HL-60 (cell line): ENCODE results near the gene EDIL3.
"Not testable (repeated sequence)": the region's sequence is repeated elsewhere in the genome, so short reads cannot be mapped to it uniquely, and the experiment has no call there.

Experiments used
- DNase-seq, 2 experiments: peaks; one replicate each; pipeline ENCODE4 v3.0.0-alpha.2; 2010 to 2020; ENCODE audit warnings: low read depth in 1 of 2, low spot score in 1 of 2
- H3K27ac ChIP-seq: fragments of 250-450 bp; sonication (Bioruptor Pico); replicated peaks from 2 replicates; pipeline ENCODE4 v1.5.1; 2020; ENCODE audit warnings: mild to moderate bottlenecking, moderate library complexity
- H3K27me3 ChIP-seq: fragments of 250-450 bp; sonication (Bioruptor Pico); 2 replicates; pipeline ENCODE4 v1.5.1; 2021; ENCODE audit warnings: mild to moderate bottlenecking, moderate library complexity; ENCODE audit not compliant: insufficient read depth, poor library complexity, severe bottlenecking
- H3K4me3 ChIP-seq: replicated peaks from 2 replicates; pipeline ENCODE4 v1.5.1; 2011; ENCODE audit warnings: mild to moderate bottlenecking, control low read depth, low read length; ENCODE audit not compliant: insufficient read depth
- GABPA ChIP-seq: IDR thresholded peaks from 2 replicates; pipeline ENCODE4 v1.6.1; 2012; ENCODE audit warnings: low read depth
- POLR2AphosphoS5 ChIP-seq: IDR thresholded peaks from 2 replicates; pipeline ENCODE4 v1.6.1; 2012; ENCODE audit warnings: low read depth
- SPI1 ChIP-seq: IDR thresholded peaks from 2 replicates; pipeline ENCODE4 v1.6.1; 2012; ENCODE audit warnings: low read depth, mild to moderate bottlenecking, borderline replicate concordance
- TF ChIP-seq, protein P1 (sequence below): IDR thresholded peaks from 2 replicates; pipeline ENCODE4 v1.6.1; 2012; ENCODE audit warnings: low read depth; ENCODE audit not compliant: insufficient replicate concordance
- TF ChIP-seq, protein P2 (sequence below): IDR thresholded peaks from one replicate; pipeline ENCODE4 v1.5.1; 2011; ENCODE audit warnings: low read length, control low read depth, inconsistent platforms; ENCODE audit not compliant: insufficient read depth

The EDIL3 gene

DNA sequence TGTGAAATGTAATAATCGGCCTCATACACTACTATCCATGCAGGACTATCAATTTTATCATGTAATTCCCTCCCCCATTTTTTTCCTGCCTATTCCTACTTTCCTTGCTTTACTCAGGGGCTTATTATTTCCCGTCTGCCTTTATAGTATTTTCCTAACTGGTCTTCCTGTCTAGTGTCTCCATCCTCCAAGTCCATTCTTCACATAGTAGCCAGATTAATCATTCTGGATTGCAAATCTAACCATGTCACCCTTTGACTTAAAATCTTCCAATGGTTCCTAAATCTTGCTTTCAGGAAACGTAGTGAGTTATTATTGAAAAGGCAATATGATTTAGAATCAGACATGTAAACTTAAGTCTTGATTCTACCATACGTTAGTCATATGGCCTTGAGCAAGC, 356.6 kb downstream of the EDIL3 start:
- no peaks in the 10 kb centered on the region for H3K27me3 ChIP-seq
- TF ChIP-seq, protein P1, sequence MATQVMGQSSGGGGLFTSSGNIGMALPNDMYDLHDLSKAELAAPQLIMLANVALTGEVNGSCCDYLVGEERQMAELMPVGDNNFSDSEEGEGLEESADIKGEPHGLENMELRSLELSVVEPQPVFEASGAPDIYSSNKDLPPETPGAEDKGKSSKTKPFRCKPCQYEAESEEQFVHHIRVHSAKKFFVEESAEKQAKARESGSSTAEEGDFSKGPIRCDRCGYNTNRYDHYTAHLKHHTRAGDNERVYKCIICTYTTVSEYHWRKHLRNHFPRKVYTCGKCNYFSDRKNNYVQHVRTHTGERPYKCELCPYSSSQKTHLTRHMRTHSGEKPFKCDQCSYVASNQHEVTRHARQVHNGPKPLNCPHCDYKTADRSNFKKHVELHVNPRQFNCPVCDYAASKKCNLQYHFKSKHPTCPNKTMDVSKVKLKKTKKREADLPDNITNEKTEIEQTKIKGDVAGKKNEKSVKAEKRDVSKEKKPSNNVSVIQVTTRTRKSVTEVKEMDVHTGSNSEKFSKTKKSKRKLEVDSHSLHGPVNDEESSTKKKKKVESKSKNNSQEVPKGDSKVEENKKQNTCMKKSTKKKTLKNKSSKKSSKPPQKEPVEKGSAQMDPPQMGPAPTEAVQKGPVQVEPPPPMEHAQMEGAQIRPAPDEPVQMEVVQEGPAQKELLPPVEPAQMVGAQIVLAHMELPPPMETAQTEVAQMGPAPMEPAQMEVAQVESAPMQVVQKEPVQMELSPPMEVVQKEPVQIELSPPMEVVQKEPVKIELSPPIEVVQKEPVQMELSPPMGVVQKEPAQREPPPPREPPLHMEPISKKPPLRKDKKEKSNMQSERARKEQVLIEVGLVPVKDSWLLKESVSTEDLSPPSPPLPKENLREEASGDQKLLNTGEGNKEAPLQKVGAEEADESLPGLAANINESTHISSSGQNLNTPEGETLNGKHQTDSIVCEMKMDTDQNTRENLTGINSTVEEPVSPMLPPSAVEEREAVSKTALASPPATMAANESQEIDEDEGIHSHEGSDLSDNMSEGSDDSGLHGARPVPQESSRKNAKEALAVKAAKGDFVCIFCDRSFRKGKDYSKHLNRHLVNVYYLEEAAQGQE = no peak
- TF ChIP-seq SPI1 (no peak), POLR2AphosphoS5 (no peak), GABPA (no peak)
- TF ChIP-seq, protein P2, sequence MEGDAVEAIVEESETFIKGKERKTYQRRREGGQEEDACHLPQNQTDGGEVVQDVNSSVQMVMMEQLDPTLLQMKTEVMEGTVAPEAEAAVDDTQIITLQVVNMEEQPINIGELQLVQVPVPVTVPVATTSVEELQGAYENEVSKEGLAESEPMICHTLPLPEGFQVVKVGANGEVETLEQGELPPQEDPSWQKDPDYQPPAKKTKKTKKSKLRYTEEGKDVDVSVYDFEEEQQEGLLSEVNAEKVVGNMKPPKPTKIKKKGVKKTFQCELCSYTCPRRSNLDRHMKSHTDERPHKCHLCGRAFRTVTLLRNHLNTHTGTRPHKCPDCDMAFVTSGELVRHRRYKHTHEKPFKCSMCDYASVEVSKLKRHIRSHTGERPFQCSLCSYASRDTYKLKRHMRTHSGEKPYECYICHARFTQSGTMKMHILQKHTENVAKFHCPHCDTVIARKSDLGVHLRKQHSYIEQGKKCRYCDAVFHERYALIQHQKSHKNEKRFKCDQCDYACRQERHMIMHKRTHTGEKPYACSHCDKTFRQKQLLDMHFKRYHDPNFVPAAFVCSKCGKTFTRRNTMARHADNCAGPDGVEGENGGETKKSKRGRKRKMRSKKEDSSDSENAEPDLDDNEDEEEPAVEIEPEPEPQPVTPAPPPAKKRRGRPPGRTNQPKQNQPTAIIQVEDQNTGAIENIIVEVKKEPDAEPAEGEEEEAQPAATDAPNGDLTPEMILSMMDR = no peak
- DNase-seq = no peak
- no peak overlapping the region for H3K27ac ChIP-seq
- H3K4me3 ChIP-seq = no peak overlapping the region

DNA sequence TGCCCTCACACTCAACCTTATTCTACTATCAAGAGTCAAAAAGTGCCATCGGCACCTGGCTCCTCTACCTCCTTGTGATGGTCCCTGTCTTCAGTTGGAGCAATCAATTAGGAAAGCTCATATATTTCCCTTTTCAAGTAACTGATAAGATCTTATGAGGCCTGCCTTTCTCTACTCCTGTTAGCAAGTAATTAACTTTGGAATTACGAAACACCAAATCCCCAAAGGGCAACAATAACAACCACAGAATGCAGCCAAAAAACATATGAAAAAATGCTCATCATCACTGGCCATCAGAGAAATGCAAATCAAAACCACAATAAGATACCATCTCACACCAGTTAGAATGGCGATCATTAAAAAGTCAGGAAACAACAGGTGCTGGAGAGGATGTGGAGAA, 366.2 kb downstream of the EDIL3 start:
- not testable (repeated sequence) for H3K27me3 ChIP-seq, H3K27ac ChIP-seq, DNase-seq, H3K4me3 ChIP-seq

DNA sequence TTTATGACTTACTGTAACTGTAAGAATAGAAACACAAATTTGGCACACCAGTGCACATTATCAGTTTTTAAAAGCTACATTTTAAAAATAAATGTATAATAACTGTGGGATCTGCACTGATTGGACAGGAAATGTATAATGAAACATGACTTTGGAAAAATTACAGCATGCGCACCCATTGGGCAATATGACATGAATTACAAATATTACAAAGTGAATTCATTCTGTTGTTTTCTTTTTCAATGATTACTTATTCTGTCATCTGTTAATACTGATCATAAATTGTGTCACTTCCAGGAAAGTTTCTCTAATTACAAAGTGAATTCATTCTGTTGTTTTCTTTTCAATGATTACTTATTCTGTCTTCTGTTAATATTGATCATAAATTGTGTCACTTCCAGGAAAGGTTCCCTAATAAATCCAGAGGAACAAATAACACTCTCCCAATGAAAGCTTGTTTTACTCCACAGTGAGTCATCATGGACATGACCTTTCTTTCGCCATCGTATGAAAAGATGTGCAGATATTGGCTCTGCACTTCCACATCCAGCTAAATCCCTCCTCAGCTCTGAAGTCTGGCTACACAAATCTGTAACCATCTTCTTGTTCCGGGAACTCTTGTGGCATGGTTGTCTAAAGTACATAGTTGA, 367.0 kb downstream of the EDIL3 start:
- no peak for DNase-seq
- Histone ChIP-seq H3K27ac (no peak overlapping the region), H3K27me3 (no peaks in the 10 kb centered on the region), H3K4me3 (no peak overlapping the region)
- TF ChIP-seq POLR2AphosphoS5 = no peak
- TF ChIP-seq, protein P1 = no peak
- TF ChIP-seq, protein P2 = no peak
- TF ChIP-seq GABPA = no peak
- TF ChIP-seq SPI1 = no peak

DNA sequence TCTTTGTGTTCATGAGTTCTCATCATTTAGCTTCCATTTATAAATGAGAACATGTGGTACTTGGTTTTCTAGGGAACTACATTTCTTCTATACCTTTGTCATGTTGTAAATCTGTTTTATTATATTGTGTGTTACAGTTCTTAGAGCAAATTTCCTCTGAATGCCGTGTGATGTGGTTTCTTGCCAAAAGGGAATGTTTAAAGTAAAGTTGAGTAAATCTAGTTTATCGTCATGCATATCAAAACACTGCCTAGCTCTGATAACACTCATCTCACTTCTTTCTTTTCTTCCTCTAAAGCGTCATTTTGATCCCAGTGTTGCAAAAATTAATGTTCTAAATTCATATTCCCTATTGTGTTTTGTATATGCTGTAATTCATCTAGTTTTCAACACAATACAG, 368.6 kb downstream of the EDIL3 start:
- no peak for DNase-seq
- Histone ChIP-seq H3K4me3 (no peak overlapping the region), H3K27me3 (no peaks in the 10 kb centered on the region), H3K27ac (no peak overlapping the region)
- TF ChIP-seq SPI1 (no peak), POLR2AphosphoS5 (no peak), GABPA (no peak)
- TF ChIP-seq, protein P2 = no peak
- TF ChIP-seq, protein P1 = no peak
